Natural killer cell (primary cell): Measurements from ENCODE around the gene IFT43. TPM values are rescaled to one million over a fixed set of nuclear protein-coding genes. Genes with fewer than 3 reads are reported as not detected.

Source experiments
- ATAC-seq, 3 donors: fragments of 150-1000 bp in 2 of 3; fragments of 200-7000 bp in 1 of 3; cut with Tn5 transposase; 1 replicate in 1 of 3; 2 replicates in 2 of 3; pipeline ENCODE4 v1.10.0; 2021; ENCODE audit warnings: mild to moderate bottlenecking in 2 of 3, moderate library complexity in 2 of 3
- DNase-seq, 2 donors: peaks; one replicate each; pipeline versions ENCODE4 v3.0.0 to v3.0.0-alpha.2; 2013 to 2021; ENCODE audit warnings: mixed read lengths in 1 of 2
- H3K27ac ChIP-seq: one replicate; pipeline ENCODE4 v1.5.1; 2013; ENCODE audit warnings: mild to moderate bottlenecking, low read length
- H3K27me3 ChIP-seq: one replicate; pipeline ENCODE4 v1.6.1; 2013; ENCODE audit warnings: low read length; ENCODE audit not compliant: control insufficient read depth, insufficient read depth
- H3K36me3 ChIP-seq: one replicate; pipeline ENCODE4 v1.6.1; 2013; ENCODE audit warnings: low read length; ENCODE audit not compliant: control insufficient read depth, insufficient read depth
- H3K4me1 ChIP-seq: one replicate; pipeline ENCODE4 v1.6.1; 2013; ENCODE audit warnings: low read length; ENCODE audit not compliant: control insufficient read depth, insufficient read depth
- H3K4me3 ChIP-seq: one replicate; pipeline ENCODE4 v1.5.1; 2013; ENCODE audit warnings: low read length
- H3K9me3 ChIP-seq: one replicate; pipeline ENCODE4 v1.6.1; 2013; ENCODE audit warnings: low read length; ENCODE audit not compliant: control insufficient read depth, insufficient read depth
- H3K27ac Mint-ChIP-seq, 2 donors: one replicate each; pipeline ENCODE4 v1.8.0; 2022; ENCODE audit warnings: mild to moderate bottlenecking in 2 of 2, mixed read lengths in 2 of 2, moderate library complexity in 1 of 2
- H3K27me3 Mint-ChIP-seq, 2 donors: one replicate each; pipeline ENCODE4 v1.8.0; 2022; ENCODE audit warnings: low read depth in 2 of 2, mixed read lengths in 2 of 2
- H3K36me3 Mint-ChIP-seq: one replicate; pipeline ENCODE4 v1.8.0; 2022; ENCODE audit warnings: mixed read lengths
- H3K4me1 Mint-ChIP-seq, 2 donors: one replicate each; pipeline ENCODE4 v1.8.0; 2022; ENCODE audit warnings: mixed read lengths in 2 of 2
- H3K4me3 Mint-ChIP-seq: one replicate; pipeline ENCODE4 v1.8.0; 2022; ENCODE audit warnings: mild to moderate bottlenecking, moderate library complexity, mixed read lengths
- H3K9me3 Mint-ChIP-seq, 2 donors: one replicate each; pipeline ENCODE4 v1.8.0; 2022; ENCODE audit warnings: mixed read lengths in 2 of 2
- WGBS: methylation state at CpG from one replicate; pipeline ENCODE4 v1.1.7; 2013; ENCODE audit warnings: missing lambda C conversion rate; ENCODE audit not compliant: insufficient coverage; 5-methylcytosine and 5-hydroxymethylcytosine counted together
- intact Hi-C: fragments of 100-400 bp; cut with micrococcal nuclease; formaldehyde crosslinking; loops from one replicate; pipeline ENCODE4 v1.14.2; 2022
- total RNA-seq, 4 donors: library from RNA; stranded (reverse); fragments of 120-200 nt in 1 of 4; gene quantifications; one replicate each; pipeline versions ENCODE4 v1.2.3 to v1.2.4, GENCODE V29; 2013 to 2022
- TF ChIP-seq, protein P1 (sequence below): fragments of 200-600 bp; IDR thresholded peaks from one replicate; pipeline ENCODE4 v1.8.0; 2022; ENCODE audit warnings: antibody characterized with exemption

Gene IFT43
- total RNA-seq, 3 donors from 2014 or later (not counting 1 experiment from before 2014, with no cell fraction given): 19.0 to 20.8 (median 20.7) TPM

DNA sequence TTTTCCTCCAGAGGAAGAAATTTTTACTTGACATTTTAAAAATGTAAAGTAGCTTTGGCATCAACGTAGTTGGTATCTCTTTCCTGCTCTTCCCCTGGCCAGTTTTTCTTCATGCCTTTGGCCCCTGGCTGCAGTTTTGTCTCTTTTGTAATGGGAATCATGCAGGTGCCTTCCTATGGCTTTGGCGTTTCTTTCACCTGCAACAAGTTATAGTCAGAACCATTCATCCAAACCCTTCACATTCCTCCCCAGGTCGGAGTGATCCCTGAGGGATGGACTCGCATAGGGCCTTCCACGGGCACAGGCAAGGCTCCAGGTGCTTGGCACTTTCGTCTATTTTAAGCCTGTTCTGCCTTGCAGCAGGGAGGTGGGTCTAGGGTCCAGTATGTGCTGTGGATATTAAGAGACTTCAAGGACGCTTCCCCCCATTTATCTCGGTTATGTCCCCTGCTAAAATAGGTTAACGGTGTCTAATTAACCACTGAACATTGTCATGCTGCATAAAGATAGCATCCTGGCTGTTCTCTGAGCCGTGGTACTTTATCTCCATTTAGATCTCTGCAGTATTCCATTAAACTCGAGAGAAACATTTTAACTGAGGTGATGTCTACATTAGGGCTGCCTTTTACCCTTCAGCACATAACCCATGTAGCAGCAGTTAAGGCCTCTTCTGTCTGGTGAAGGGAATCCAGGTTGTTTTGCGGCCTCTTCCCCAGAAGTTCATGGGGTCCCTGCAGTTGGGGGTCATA lies 66.3 kb downstream of the IFT43 start:
- 90% methylated on average over 12 of the region's 12 CpGs for WGBS
- H3K27me3 Mint-ChIP-seq: no peaks in the 10 kb centered on the region
- H3K27ac Mint-ChIP-seq: no peak overlapping the region
- Histone ChIP-seq H3K4me1 (no peaks in the 10 kb centered on the region), H3K4me3 (no peak overlapping the region), H3K27me3 (no peaks in the 10 kb centered on the region), H3K27ac (no peak overlapping the region), H3K36me3 (no peaks in the 10 kb centered on the region), H3K9me3 (no peaks in the 10 kb centered on the region)
- ATAC-seq: no peak
- DNase-seq: no peak
- no peaks in the 10 kb centered on the region for H3K36me3 Mint-ChIP-seq
- H3K4me3 Mint-ChIP-seq: no peak overlapping the region
- intact Hi-C loops: loop anchor here (1.0 to 2.0 kb wide), 3 partner anchors 300 to 595 kb away; no protein-coding TSS in a partner anchor
- H3K4me1 Mint-ChIP-seq: no peaks in the 10 kb centered on the region
- no peaks in the 10 kb centered on the region for H3K9me3 Mint-ChIP-seq
- TF ChIP-seq, protein P1, sequence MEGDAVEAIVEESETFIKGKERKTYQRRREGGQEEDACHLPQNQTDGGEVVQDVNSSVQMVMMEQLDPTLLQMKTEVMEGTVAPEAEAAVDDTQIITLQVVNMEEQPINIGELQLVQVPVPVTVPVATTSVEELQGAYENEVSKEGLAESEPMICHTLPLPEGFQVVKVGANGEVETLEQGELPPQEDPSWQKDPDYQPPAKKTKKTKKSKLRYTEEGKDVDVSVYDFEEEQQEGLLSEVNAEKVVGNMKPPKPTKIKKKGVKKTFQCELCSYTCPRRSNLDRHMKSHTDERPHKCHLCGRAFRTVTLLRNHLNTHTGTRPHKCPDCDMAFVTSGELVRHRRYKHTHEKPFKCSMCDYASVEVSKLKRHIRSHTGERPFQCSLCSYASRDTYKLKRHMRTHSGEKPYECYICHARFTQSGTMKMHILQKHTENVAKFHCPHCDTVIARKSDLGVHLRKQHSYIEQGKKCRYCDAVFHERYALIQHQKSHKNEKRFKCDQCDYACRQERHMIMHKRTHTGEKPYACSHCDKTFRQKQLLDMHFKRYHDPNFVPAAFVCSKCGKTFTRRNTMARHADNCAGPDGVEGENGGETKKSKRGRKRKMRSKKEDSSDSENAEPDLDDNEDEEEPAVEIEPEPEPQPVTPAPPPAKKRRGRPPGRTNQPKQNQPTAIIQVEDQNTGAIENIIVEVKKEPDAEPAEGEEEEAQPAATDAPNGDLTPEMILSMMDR: no peak

DNA sequence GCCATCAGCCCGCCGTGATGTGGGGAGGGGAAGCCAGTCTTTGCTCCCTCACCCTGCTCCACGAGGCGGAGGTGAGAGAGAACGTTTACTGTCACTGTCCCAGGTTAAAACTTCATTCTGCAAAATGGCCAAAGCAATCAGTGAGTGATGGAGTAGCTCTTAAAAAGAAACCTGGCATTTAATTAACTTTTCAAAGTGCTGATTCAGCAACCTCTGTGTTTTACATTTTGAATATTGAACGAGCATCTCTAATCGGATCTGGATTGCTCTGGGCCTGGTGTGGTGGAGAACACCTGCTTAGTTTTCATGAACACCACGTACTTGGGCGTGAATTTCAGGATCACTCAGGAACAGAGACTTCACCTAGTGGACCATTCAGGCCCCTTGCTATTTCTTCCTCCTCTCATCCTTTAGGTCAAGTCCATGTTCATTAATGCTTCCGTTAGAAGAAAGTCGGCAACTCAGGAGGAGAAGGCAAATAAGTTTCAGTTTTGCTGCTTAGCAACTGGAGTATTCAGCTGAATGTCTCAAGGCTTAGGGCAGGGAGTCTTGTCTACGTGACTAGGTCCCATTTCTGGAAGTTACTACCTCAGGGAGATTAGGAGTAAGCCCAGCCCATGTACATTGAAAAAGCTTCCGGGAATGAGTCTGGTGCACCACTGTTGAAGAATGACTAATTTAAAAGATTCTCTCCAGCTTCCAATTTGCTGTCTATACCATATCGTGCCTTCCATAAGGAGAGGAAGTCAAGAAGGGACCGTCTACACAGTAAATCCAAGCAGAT lies 68.2 kb downstream of the IFT43 start:
- no peaks in the 10 kb centered on the region for H3K9me3 Mint-ChIP-seq
- Histone ChIP-seq H3K4me1 (no peaks in the 10 kb centered on the region), H3K9me3 (no peaks in the 10 kb centered on the region), H3K36me3 (no peaks in the 10 kb centered on the region), H3K4me3 (no peak overlapping the region), H3K27ac (no peak overlapping the region), H3K27me3 (no peaks in the 10 kb centered on the region)
- TF ChIP-seq, protein P1: no peak
- intact Hi-C loops: no loop called here
- WGBS: 87% methylated on average over 15 of the region's 15 CpGs
- no peak overlapping the region for H3K4me3 Mint-ChIP-seq
- no peaks in the 10 kb centered on the region for H3K27me3 Mint-ChIP-seq
- no peaks in the 10 kb centered on the region for H3K4me1 Mint-ChIP-seq
- ATAC-seq (no peak), DNase-seq (no peak)
- H3K36me3 Mint-ChIP-seq: no peaks in the 10 kb centered on the region
- H3K27ac Mint-ChIP-seq: no peak overlapping the region

DNA sequence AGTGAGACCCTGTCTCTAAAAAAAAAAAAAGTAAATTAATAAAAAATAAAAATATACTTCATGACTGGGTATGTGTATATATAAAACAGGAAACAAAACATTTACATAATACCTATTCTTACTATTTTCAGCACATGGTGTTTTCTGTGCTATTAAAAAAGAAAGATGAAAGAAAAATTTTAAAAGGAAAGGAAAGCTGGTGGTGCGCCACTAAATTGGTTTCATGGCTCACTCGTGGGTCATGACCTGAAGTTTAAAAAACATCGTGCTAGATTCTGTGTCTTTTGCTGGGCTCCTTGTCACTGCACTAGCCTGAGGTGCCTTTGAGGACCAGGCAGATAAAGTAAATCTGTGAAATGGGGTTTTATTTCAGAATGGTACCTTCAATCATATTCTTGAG lies 69.8 kb downstream of the IFT43 start:
- Histone ChIP-seq H3K4me3 (no peak overlapping the region), H3K27me3 (no peaks in the 10 kb centered on the region), H3K36me3 (no peaks in the 10 kb centered on the region), H3K9me3 (no peaks in the 10 kb centered on the region), H3K27ac (no peak overlapping the region), H3K4me1 (no peaks in the 10 kb centered on the region)
- Mint-ChIP-seq H3K27me3 (no peaks in the 10 kb centered on the region), H3K4me1 (no peaks in the 10 kb centered on the region), H3K27ac (no peak overlapping the region), H3K36me3 (no peaks in the 10 kb centered on the region), H3K9me3 (no peaks in the 10 kb centered on the region), H3K4me3 (no peak overlapping the region)
- ATAC-seq (no peak), DNase-seq (no peak)
- TF ChIP-seq, protein P1: no peak
- WGBS: 22% methylated on average over 2 of the region's 3 CpGs
- intact Hi-C loops: no loop called here
